ENCODE results near the gene ARRB1. TPM values are rescaled to one million over a fixed set of nuclear protein-coding genes. Genes with fewer than 3 reads are reported as not detected.

Gene ARRB1
- total RNA-seq, 1 donor from 2014 or later: 33.1 TPM

GRCh38 chr11:75280227-75280701, 71.2 kb downstream of the ARRB1 start:
- Histone ChIP-seq H3K4me1 (no peaks in the 10 kb centered on the region), H3K27ac (peak overlapping the region; percentile 20), H3K9me3 (no peaks in the 10 kb centered on the region), H3K4me3 (no peak overlapping the region), H3K27me3 (no peaks in the 10 kb centered on the region), H3K36me3 (peaks cover 0 to 34% of the 10 kb centered on the region in 2 donors)
- DNase-seq (ENCODE audit: extremely low spot score in 2 of 2): no peak
- intact Hi-C loops (cut with DNase I): loop anchor here (5.0 to 10.0 kb wide), 2 partner anchors 37 to 245 kb away; partner anchors contain the start of gene GDPD5
- TF ChIP-seq, protein P1, sequence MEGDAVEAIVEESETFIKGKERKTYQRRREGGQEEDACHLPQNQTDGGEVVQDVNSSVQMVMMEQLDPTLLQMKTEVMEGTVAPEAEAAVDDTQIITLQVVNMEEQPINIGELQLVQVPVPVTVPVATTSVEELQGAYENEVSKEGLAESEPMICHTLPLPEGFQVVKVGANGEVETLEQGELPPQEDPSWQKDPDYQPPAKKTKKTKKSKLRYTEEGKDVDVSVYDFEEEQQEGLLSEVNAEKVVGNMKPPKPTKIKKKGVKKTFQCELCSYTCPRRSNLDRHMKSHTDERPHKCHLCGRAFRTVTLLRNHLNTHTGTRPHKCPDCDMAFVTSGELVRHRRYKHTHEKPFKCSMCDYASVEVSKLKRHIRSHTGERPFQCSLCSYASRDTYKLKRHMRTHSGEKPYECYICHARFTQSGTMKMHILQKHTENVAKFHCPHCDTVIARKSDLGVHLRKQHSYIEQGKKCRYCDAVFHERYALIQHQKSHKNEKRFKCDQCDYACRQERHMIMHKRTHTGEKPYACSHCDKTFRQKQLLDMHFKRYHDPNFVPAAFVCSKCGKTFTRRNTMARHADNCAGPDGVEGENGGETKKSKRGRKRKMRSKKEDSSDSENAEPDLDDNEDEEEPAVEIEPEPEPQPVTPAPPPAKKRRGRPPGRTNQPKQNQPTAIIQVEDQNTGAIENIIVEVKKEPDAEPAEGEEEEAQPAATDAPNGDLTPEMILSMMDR (IDR thresholded peaks at IDR 0.05): peak; percentile 96 to 99 (median 97)
- TF ChIP-seq POLR2AphosphoS5 (IDR thresholded peaks at IDR 0.05; ENCODE audit: insufficient read depth in 1 of 2, low read depth in 1 of 2) (peak; percentile 16 to 46), POLR2A (IDR thresholded peaks at IDR 0.05) (no peak)

DNA sequence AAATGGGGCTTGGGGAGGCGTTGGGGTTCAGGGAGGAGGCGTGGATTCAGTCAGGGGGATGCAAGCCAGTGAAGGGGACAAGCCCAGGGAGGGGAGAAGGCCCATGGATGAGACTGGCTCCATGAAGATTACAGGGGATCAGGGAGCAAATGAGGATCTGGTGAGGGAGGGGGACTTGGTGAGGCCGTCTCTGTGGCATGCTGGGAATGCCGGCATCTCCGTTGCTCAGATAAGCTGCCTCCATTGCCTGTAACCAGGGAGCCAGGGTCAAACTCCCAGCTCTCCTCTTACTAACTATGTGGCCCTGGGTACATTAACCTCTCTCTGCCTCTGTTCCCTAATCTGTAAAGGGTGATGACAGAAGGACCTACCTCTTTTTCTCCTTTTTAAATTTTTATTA, 72.2 kb downstream of the ARRB1 start:
- no peaks in the 10 kb centered on the region for H3K27me3 ChIP-seq
- peak overlapping the region; percentile 16 for H3K27ac ChIP-seq
- intact Hi-C loops (cut with DNase I): loop anchor here (2.0 kb wide), 1 partner anchor 106 kb away; no protein-coding TSS in a partner anchor
- H3K36me3 ChIP-seq: peaks cover 0 to 34% of the 10 kb centered on the region in 2 donors
- DNase-seq (ENCODE audit: extremely low spot score in 2 of 2): no peak
- no peak overlapping the region for H3K4me3 ChIP-seq
- TF ChIP-seq POLR2A (IDR thresholded peaks at IDR 0.05) (no peak), POLR2AphosphoS5 (IDR thresholded peaks at IDR 0.05; ENCODE audit: insufficient read depth in 1 of 2, low read depth in 1 of 2) (no peak)
- TF ChIP-seq, protein P1 (IDR thresholded peaks at IDR 0.05): no peak
- no peaks in the 10 kb centered on the region for H3K4me1 ChIP-seq
- no peaks in the 10 kb centered on the region for H3K9me3 ChIP-seq

- Histone ChIP-seq H3K4me1 (no peaks in the 10 kb centered on the region), H3K9me3 (no peaks in the 10 kb centered on the region), H3K36me3 (peaks cover 0 to 43% of the 10 kb centered on the region in 2 donors), H3K27ac (no peak overlapping the region), H3K4me3 (no peak overlapping the region), H3K27me3 (no peaks in the 10 kb centered on the region)
- TF ChIP-seq POLR2A (IDR thresholded peaks at IDR 0.05): no peak
- TF ChIP-seq, protein P1 (IDR thresholded peaks at IDR 0.05): no peak
- TF ChIP-seq POLR2AphosphoS5 (IDR thresholded peaks at IDR 0.05; ENCODE audit: insufficient read depth in 1 of 2, low read depth in 1 of 2): no peak
- DNase-seq (ENCODE audit: extremely low spot score in 2 of 2): no peak
- intact Hi-C loops (cut with DNase I): loop anchor here (2.0 kb wide), 1 partner anchor 107 kb away; no protein-coding TSS in a partner anchor
Observed at GRCh38 chr11:75277991-75278790, 73.3 kb downstream of the ARRB1 start.

DNA sequence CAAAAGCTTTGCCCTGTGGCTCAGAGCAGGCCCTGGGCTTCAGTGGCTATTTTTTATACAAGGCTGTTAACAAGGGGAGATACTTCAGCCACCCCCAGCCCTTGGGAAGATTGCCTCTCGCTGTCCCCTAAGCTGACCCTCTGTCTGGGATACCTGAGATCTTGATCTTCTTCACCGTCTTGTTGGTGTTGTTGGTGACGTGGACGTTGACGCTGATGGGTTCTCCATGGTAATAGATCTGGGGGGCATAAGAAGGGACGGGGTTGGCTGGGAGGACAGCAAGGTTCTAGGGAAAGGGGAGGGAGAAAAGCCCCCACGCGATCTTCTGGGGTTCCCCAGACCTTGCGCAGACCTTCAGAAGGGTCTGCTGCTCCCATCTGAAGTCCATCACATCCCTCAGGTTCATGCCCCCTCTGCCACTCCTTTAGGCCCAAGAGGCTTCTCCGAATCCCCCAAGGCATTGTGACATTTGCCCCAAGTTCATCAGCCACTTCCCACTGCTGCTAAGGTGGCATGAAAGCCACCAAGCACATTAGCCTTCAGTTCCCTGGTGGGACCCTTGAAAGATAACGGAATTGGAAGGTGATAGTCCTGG, 74.2 kb downstream of the ARRB1 start:
- Histone ChIP-seq H3K9me3 (no peaks in the 10 kb centered on the region), H3K36me3 (peaks cover 0 to 45% of the 10 kb centered on the region in 2 donors), H3K27me3 (no peaks in the 10 kb centered on the region), H3K4me3 (no peak overlapping the region), H3K27ac (no peak overlapping the region), H3K4me1 (no peaks in the 10 kb centered on the region)
- TF ChIP-seq POLR2A (IDR thresholded peaks at IDR 0.05): no peak
- TF ChIP-seq POLR2AphosphoS5 (IDR thresholded peaks at IDR 0.05; ENCODE audit: insufficient read depth in 1 of 2, low read depth in 1 of 2): no peak
- TF ChIP-seq, protein P1 (IDR thresholded peaks at IDR 0.05): no peak
- DNase-seq (ENCODE audit: extremely low spot score in 2 of 2): peak in 1 of 2 donors; percentile 72
- intact Hi-C loops (cut with DNase I): no loop called here
